Endothelial cell (in vitro differentiated cells): ENCODE results near the gene PIGN. TPM values are rescaled to one million over a fixed set of nuclear protein-coding genes. Genes with fewer than 3 reads are reported as not detected.

Experiments
- DNase-seq: peaks from one replicate; pipeline ENCODE4 v3.0.0; 2021; ENCODE audit warnings: low spot score
- H3K27ac Mint-ChIP-seq: one replicate; pipeline ENCODE4 v1.8.0; 2021; ENCODE audit warnings: mixed read lengths, inconsistent platforms; ENCODE audit not compliant: unreplicated experiment
- H3K27me3 Mint-ChIP-seq: one replicate; pipeline ENCODE4 v1.8.0; 2021; ENCODE audit warnings: mild to moderate bottlenecking, moderate library complexity, mixed read lengths, inconsistent platforms; ENCODE audit not compliant: unreplicated experiment
- H3K36me3 Mint-ChIP-seq: one replicate; pipeline ENCODE4 v1.8.0; 2021; ENCODE audit warnings: mild to moderate bottlenecking, low read depth, mixed read lengths, inconsistent platforms; ENCODE audit not compliant: unreplicated experiment
- H3K4me1 Mint-ChIP-seq: one replicate; pipeline ENCODE4 v1.8.0; 2021; ENCODE audit warnings: mild to moderate bottlenecking, mixed read lengths, inconsistent platforms; ENCODE audit not compliant: unreplicated experiment
- H3K4me3 Mint-ChIP-seq: one replicate; pipeline ENCODE4 v1.8.0; 2021; ENCODE audit warnings: mild to moderate bottlenecking, mixed read lengths, inconsistent platforms; ENCODE audit not compliant: unreplicated experiment
- H3K9me3 Mint-ChIP-seq: one replicate; pipeline ENCODE4 v1.8.0; 2021; ENCODE audit warnings: mixed read lengths, inconsistent platforms; ENCODE audit not compliant: unreplicated experiment
- total RNA-seq: library from RNA; stranded (reverse); fragmentation: NEBNext Ultra II Directional; extraction: Animal tissue kit (Norgen Biotek cat#: 25700); gene quantifications from one replicate; pipeline ENCODE4 v1.2.1, GENCODE V29; 2021; ENCODE audit not compliant: unreplicated experiment
- TF ChIP-seq, protein P1 (sequence below): fragments of 200-600 bp; sonication (generic); IDR thresholded peaks from one replicate; pipeline ENCODE4 v1.5.0; 2021; ENCODE audit warnings: antibody characterized with exemption; ENCODE audit not compliant: unreplicated experiment

The PIGN gene
- total RNA-seq, 1 donor from 2014 or later: 23.0 TPM

DNA sequence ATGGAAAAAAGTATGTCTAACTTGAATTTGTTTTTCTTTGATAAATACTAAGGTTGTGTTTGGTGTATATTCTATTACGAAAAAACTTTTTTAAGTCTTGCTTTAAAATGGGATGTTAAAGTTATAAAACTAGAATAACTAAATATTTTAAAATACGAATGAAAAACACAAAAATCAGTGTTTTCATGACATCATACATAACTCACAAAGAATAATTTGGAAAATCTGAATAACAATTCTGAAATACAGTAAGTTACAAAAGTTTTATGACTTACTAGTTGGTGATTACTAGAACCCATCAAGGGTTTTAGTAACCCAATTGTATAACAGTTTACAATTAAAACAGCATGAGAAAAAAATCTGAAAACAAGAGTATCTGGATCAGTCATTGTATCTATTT lies 61.2 kb downstream of the PIGN start:
- Mint-ChIP-seq H3K27me3 (no peaks in the 10 kb centered on the region), H3K27ac (no peak overlapping the region), H3K4me3 (no peak overlapping the region), H3K9me3 (no peaks in the 10 kb centered on the region), H3K4me1 (no peaks in the 10 kb centered on the region), H3K36me3 (no peaks in the 10 kb centered on the region)
- no peak for DNase-seq
- TF ChIP-seq, protein P1, sequence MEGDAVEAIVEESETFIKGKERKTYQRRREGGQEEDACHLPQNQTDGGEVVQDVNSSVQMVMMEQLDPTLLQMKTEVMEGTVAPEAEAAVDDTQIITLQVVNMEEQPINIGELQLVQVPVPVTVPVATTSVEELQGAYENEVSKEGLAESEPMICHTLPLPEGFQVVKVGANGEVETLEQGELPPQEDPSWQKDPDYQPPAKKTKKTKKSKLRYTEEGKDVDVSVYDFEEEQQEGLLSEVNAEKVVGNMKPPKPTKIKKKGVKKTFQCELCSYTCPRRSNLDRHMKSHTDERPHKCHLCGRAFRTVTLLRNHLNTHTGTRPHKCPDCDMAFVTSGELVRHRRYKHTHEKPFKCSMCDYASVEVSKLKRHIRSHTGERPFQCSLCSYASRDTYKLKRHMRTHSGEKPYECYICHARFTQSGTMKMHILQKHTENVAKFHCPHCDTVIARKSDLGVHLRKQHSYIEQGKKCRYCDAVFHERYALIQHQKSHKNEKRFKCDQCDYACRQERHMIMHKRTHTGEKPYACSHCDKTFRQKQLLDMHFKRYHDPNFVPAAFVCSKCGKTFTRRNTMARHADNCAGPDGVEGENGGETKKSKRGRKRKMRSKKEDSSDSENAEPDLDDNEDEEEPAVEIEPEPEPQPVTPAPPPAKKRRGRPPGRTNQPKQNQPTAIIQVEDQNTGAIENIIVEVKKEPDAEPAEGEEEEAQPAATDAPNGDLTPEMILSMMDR: no peak

DNA sequence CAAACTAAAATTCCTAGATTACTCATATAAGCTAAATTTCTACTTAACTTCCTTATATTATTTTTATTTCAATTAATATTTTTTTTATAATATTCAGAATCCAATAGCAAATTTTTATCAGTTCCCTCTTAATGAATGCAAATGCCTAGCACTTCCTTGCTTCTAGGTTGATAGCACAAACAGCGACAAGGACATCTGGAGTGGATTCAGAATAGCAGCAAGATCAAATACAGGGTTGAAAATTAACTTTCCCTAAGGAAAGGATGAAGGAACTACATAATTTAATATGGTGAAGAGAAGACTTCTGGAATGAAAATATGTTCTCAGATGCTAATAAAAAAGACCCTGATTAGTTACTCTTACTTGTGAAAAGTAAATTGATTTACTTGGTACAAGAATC lies 64.5 kb downstream of the PIGN start:
- no peak for DNase-seq
- Mint-ChIP-seq H3K27me3 (no peaks in the 10 kb centered on the region), H3K4me3 (no peak overlapping the region), H3K4me1 (no peaks in the 10 kb centered on the region), H3K36me3 (no peaks in the 10 kb centered on the region), H3K9me3 (no peaks in the 10 kb centered on the region), H3K27ac (no peak overlapping the region)
- TF ChIP-seq, protein P1: no peak

- no peak for DNase-seq
- Mint-ChIP-seq H3K27ac (no peak overlapping the region), H3K27me3 (no peaks in the 10 kb centered on the region), H3K9me3 (no peaks in the 10 kb centered on the region), H3K36me3 (no peaks in the 10 kb centered on the region), H3K4me3 (no peak overlapping the region), H3K4me1 (no peaks in the 10 kb centered on the region)
- TF ChIP-seq, protein P1: no peak
These were observed 67.0 kb downstream of the PIGN start for GRCh38 chr18:62119884-62120283.

DNA sequence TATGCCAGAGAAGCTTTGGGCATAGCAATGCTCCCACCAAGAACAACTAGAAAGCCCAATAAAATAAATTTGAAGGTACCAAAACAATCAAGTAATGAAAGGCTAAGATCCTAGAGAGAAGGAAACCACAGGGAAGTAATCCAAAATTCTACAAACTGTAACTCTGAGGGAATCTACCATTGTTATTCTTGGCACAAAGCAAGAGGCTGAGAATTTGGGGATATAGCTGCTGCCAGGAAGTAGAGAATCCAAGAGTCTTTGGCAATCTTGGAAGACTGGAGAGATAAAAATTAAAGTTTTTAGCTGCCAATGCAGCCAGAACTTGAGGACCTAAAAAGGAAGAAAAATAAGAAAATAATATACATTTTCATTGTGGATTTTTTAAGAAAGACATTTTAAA lies 68.5 kb downstream of the PIGN start:
- Mint-ChIP-seq H3K27ac (no peak overlapping the region), H3K27me3 (no peaks in the 10 kb centered on the region), H3K9me3 (no peaks in the 10 kb centered on the region), H3K4me1 (no peaks in the 10 kb centered on the region), H3K4me3 (no peak overlapping the region), H3K36me3 (no peaks in the 10 kb centered on the region)
- DNase-seq: no peak
- TF ChIP-seq, protein P1: no peak

- Mint-ChIP-seq H3K4me3 (no peak overlapping the region), H3K9me3 (no peaks in the 10 kb centered on the region), H3K36me3 (no peaks in the 10 kb centered on the region), H3K27me3 (peaks cover 1% of the 10 kb centered on the region), H3K27ac (no peak overlapping the region), H3K4me1 (no peaks in the 10 kb centered on the region)
- TF ChIP-seq, protein P1: no peak
- no peak for DNase-seq
These were observed 77.2 kb downstream of the PIGN start for GRCh38 chr18:62109676-62110075.
